HG03469 (cell line): Measurements from ENCODE around the gene PHF20.
"Not testable (repeated sequence)": the region's sequence is repeated elsewhere in the genome, so short reads cannot be mapped to it uniquely, and the experiment has no call there.

Source experiments
- ATAC-seq: cut with Tn5 transposase; IDR thresholded peaks from one replicate; pipeline ENCODE4 v1.9.1; 2021; ENCODE audit warnings: mild to moderate bottlenecking, moderate library complexity, moderate number of reproducible peaks; ENCODE audit not compliant: unreplicated experiment

PHF20 gene

GRCh38 chr20:35833241-35833640 is 61.4 kb downstream of the PHF20 start:
- no peak for ATAC-seq

DNA sequence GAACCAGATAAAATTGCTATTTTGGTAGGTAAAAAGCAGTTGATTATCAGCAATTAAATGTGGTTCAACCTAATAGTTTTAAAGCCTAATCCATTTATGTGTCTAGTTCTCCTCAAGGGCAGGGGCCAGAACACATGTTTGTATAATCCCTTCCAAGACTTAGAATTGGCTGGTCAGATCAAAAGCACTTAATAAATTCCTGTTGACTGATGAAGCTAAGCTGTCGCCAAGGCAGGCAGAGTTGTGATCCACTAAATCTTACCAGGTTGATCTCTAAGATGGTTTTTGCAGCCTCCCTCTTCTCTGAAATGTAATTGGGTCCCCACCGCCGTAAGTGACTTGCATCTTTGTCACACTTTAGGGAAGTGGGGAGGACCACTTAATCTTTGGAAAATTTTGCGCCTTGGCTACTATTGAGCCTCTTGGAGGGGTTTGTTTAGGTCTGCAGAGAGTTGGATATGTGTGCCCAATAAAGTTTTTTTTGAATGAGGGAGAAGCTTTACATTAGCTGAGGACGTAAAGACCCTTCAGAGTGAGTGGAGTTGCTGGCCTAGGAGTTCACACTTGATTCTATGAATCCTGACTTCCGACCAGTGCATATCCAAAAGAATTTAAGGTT is 65.9 kb downstream of the PHF20 start:
- ATAC-seq: no peak

DNA sequence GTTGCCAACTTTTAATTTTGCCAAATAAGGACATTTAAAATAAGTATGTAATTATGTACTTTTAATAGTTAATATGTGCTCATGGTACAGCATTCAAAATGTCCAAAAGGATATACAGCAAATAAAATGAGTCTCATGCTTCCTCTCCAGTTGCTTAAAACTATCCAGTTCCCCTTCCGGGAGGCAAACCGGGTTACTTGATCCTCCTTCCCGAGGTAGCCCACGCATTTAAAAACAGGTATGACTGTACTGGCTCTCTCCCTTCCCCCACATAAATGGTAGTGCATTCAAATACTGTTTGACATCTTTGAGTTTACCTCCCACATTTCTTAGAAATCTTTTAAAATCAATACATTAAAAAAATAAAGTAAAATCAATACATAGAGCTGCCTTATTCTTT is 66.4 kb downstream of the PHF20 start:
- ATAC-seq: no peak

DNA sequence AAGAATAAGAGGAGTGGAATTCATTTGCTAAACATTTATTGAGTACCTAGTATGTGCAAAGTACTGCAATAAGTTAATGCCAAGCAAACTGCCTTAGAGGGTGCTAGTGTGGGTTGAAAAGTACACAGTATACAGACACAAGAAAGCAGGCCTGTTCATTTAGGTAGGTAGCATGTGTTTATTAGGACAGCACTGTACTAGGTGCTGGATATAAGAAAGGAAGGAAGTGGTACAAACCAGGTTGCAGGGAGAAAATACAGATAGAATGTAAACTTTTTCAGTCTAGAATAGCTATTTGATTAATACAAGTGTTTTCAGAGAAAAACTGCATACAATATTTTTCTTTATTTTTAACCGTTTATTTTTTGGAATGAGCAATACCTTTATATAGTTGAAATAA is 68.1 kb downstream of the PHF20 start:
- no peak for ATAC-seq

GRCh38 chr20:35840421-35840820 is 68.6 kb downstream of the PHF20 start:
- ATAC-seq: no peak

- no peak for ATAC-seq
Measured at GRCh38 chr20:35842361-35842760, 70.5 kb downstream of the PHF20 start.

DNA sequence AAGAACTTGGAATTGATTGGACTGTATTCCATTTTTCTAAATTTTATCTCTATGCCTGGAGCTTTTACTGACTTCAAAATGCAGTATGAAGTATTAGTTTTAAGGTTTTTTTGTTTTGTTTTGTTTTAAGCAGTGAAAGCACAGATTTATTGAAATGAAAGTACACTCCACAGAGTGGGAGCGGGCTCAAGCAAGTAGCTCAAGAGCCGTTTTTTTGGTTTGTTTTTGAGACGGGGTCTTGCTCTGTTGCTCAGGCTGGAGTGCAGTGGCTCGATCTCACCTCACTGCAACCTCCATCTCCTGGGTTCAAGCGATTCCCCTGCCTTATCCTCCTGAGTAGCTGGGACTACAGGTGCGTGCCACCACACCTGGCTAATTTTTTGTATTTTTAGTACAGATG is 72.1 kb downstream of the PHF20 start:
- not testable (repeated sequence) for ATAC-seq

DNA sequence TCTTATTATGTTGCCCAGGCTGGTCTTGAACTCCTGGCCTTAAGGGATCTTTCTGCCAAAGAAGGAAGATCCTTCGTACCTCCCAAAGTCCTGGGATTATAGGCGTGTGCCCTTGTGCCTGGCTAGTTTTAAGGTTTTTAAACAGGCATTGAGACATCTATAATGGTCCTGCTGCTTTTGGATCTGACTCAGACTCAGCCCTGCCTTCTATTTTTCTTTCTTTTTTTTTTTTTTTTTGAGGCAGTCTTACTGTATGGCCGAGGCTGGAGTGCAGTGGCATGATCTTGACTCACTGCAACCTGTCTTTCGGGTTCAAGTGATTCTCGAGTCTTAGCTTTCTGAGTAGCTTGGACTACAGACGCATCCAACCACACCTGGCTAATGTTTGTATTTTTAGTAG is 73.7 kb downstream of the PHF20 start:
- ATAC-seq: no peak

GRCh38 chr20:35849706-35850105 is 77.9 kb downstream of the PHF20 start:
- no peak for ATAC-seq

- ATAC-seq: not testable (repeated sequence)
Measured at GRCh38 chr20:35851659-35852058, 79.8 kb downstream of the PHF20 start.

DNA sequence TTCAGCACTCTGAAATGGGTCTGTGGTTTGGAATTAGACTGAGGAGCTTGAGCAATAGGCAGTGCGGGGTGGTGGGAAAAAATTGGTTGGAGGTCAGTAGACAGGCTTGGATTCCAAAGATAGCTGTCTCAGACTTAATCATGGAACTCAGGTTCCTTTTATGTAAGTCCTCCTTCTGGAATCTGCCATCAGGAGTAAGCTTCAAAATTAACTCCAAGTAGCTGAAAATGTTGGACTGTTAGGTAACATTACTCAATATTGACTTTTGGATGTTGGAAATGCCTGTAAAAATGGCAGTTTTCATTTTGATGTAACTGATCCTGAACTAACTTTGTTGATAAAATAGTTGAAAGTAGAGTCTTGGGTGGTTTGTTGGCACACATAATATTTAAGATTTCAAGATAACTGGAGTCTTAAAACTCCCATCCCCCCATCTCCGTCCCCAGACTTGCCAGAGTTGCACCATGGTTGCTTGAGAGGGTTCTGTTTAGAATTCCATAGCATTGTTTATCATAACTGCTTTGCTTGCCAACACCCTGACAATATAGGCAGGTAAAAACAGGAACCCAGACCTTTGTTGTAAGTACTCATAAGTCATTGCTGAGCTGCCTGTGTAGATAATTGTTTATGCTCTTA is 83.0 kb downstream of the PHF20 start:
- ATAC-seq: no peak

- ATAC-seq: not testable (repeated sequence)
Measured at GRCh38 chr20:35855641-35856040, 83.8 kb downstream of the PHF20 start.

GRCh38 chr20:35856866-35857265 is 85.1 kb downstream of the PHF20 start:
- no peak for ATAC-seq

DNA sequence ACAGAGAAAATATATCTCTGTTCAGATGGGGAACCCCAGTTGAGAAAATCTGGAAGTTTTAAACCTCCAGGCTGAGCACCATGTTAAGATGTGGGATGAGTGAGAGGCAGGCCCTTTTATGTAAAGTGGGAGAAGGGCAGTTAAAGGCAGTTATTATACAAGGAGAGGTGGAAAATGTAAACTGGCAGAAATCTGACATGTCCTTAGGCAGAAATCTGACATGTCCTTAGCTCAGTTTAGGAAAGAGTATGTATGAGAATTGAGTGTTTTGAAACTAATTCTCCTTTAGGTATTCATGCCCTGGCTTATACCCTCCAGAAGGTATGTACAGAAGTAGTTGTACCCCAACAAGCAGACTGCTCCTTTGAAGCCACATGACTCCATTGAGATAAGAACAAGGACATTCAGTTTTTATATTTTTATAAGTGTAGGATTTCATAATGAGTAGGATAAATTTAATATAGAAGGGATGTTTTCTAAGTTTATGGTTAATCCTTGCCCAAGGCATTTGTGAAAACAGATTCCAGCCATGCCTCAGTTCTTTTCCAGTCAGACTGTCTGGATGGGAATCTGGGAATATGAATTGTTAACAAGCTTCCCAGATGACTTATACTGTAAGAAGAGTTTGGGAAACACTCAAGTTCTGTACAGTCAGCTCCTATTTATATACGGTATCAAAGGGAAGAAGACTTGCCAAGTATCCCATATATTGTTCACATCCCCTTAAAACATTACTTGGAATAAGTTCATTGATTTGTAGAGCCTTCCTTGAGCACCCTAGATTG is 94.8 kb downstream of the PHF20 start:
- no peak for ATAC-seq

DNA sequence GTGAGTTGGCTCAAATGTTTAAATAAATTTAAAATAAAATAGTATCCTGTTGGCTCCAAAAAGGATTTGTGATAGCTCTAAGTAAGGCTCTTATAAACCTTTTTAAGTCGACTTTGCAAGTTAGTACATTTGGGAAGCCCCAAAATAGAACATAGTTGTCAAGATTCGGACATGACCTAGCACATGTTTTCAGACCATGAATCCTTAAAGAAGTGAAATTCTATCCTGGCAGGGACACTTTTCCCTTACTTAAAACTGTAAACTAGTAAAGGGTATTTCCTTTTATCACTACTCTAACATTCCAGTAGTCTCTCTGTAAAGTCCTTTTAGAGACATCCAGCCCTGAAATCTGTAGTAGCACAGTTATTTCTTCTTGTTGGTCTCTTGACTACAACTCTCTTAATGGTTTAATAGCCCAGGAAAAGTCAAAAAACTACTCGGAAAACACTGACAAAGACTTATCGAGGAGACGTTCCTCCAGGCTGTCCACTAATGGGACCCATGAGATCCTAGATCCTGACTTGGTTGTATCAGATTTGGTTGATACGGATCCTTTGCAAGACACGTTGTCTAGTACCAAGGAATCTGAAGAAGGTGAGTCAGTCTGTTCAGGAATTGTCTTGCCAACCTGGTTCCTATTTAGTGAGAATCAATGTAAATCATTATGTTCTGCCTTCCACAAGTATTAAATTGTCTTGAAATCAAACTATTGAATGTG is 98.9 kb downstream of the PHF20 start:
- no peak for ATAC-seq

DNA sequence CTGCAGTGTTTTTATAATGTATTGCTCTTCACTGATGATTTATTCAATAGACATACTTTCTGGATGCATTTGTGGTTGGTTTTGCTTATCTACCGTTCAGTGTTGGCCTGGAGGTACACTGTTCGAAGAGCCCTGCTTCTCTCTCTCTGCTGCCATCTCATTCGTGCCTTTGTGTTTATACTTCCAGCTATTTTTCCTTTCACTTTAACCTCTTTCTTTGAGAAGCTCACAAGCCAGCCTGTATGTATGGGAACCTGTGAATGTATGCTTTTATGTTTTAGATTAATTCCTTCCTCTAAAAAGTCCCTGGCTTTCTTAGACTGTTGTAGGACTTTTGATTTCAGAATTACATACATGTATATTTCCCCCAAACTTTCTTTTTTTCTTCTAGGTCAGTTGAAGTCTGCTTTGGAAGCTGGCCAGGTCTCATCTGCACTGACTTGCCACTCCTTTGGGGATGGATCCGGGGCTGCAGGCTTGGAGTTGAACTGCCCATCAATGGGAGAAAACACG is 99.5 kb downstream of the PHF20 start:
- no peak for ATAC-seq

- ATAC-seq: no peak
Measured at GRCh38 chr20:35876033-35876320, 104.2 kb downstream of the PHF20 start.

DNA sequence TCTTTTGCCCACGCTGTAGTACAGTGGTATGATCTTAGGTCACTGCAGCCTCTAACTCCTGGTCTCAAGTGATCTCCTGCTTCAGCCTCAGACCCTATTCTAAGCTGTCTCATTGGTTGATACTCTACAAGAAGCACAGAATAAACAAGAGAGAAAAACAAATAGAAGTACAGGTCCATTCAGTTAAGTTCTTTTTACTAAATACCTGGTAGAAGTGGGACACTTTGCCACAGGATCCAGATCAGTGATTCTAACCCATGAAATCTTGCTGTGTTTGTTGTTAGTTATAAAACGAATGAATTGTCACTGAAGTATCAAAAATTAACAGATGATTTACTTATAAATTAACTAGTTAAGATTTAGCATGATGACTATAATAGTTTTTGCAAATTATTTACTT is 105.8 kb downstream of the PHF20 start:
- no peak for ATAC-seq

DNA sequence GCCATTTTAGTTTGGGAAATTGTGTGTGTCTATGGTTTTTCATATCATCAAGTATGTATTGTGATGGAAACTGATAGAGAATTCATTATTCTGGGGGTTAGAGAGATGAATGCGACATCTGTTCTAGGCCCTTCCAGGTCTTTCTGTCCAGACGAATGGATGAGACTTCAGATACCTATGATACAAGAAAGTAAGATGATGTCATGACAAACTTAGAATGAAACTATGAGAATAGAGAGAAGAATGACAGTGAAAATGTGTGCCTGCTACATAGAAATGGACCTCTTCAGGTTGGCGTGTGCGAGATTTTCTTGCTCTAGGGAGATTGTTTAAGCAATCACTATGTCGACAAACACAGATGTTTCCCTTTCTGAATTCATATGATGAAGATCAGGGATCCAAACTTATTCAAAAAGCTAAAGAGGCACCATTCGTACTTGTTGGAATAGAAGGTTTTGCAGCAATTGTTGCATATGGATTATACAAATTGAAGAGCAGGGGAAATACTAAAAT is 106.4 kb downstream of the PHF20 start:
- no peak for ATAC-seq

- no peak for ATAC-seq
Measured at GRCh38 chr20:35881676-35882075, 109.9 kb downstream of the PHF20 start.

GRCh38 chr20:35882427-35883161 is 110.8 kb downstream of the PHF20 start:
- ATAC-seq: not testable (repeated sequence)
